SHP77 (cell line): Measurements from ENCODE around the gene RPTN.

Experiments used
- DNase-seq, 2 experiments: peaks; one replicate each; lab custom pipeline; 2025; lab: John Stamatoyannopoulos, UW

RPTN gene, protein sequence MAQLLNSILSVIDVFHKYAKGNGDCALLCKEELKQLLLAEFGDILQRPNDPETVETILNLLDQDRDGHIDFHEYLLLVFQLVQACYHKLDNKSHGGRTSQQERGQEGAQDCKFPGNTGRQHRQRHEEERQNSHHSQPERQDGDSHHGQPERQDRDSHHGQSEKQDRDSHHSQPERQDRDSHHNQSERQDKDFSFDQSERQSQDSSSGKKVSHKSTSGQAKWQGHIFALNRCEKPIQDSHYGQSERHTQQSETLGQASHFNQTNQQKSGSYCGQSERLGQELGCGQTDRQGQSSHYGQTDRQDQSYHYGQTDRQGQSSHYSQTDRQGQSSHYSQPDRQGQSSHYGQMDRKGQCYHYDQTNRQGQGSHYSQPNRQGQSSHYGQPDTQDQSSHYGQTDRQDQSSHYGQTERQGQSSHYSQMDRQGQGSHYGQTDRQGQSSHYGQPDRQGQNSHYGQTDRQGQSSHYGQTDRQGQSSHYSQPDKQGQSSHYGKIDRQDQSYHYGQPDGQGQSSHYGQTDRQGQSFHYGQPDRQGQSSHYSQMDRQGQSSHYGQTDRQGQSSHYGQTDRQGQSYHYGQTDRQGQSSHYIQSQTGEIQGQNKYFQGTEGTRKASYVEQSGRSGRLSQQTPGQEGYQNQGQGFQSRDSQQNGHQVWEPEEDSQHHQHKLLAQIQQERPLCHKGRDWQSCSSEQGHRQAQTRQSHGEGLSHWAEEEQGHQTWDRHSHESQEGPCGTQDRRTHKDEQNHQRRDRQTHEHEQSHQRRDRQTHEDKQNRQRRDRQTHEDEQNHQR

DNA sequence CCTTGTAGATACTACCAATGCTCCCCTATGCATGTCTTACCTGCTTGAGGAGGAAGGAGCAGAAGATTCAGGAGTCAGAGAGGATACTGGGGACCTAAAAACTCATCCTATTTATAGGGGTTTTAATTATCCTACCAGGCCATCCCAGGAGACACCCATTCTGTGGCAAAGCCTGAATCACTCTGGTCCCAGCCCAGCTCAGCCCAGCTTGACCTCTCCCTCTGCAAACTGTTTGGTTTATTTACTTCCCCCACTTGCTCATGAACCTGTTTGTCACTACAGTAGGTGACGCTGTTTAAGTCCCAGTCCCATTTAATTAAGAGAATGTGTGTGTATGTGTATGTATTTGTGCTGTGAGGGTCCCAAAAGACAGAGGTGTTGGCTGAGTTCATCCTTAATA is at the start of gene RPTN:
RPTN (minus strand) TSS at position 85 of the 400 bp plus-strand sequence. CDS start 1,339 bp downstream, outside the sequence.
- DNase-seq: no peak

DNA sequence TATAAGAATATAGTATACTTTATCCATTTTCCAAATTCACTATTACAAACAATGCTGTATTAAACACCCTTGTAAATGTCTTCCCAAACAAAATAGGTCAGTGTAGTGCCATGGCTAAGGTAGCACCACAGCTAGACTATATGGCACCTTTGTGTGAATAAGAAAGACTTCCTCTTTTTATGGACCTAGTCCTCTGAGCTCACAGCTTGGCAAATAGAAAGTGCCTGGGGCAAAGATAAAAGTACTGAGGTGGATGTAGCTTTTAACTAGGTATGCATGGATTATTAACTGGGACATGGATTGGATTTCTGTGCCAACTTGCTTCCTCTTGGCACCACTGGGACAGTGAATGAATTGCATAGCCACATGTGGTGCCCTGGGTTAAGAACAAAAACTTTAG is 40.0 kb upstream of the RPTN start:
- no peak for DNase-seq

DNA sequence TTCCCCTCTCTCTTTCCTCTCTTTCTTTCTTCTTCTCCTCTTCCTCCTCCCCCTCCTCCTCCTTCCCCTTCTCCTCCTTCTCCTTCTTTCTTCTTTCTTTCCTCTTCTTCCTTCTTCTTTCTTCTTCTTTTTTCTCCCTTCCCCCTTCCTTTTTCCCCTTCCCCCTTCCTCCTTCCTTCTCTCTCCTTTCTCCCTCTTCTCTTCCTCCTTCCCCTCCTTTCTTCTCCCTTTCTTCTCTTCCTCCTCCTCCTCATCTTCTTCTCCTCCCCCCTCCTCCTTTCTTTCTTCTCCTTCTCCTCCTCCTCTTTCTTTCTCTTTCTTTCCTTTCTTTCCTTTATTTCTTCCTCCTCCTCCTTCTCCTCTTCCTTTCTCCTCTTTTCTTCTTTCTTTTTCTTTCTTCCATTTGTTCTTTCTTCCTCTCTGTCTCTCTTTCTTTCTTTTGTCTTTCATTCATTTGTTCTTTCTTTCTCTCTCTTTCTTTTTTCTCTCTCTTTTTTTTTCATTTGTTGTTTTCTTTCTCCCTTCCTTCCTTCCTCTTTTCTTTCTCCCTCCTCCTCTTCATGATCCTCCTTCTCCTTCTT is 38.4 kb upstream of the RPTN start:
- no peak for DNase-seq

DNA sequence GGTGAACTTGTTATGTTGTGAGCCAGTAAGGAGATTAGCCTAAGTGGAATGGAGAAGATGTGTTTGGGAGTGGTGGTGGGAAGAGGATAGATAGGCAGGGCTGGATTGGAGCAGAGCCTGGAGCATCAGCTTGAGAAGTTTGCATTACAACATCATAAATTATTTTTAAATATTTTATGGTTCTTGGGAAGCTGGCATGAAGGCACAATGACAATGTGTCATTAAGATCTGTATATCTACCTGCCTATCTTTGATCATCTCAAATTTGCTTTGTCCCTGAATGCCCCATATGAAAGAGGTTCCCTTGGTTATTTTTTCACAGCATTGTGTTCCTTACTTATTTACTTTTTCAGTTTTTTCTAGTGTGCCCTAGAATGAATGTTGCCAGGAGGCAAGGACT is 32.7 kb upstream of the RPTN start:
- no peak for DNase-seq

DNA sequence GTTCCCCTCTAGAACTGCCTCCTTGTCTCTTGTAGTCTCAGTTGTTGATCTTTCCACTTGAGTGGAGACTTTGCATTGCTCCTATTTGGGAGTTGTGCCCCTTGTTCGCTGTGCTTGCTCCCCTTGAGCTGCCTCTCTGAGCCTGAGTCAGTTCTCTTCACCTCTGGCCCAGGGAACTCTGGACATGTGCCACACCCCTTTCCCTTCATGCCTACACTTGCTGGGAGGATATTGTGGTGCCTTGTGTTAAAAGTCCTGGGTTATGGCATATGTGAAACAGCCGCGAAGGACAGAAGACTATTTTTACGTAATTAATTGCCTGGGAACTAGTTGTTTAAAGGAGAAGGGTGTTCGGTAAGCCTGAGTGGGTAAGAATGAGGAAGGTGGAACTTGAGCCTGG is 32.2 kb upstream of the RPTN start:
- no peak for DNase-seq

DNA sequence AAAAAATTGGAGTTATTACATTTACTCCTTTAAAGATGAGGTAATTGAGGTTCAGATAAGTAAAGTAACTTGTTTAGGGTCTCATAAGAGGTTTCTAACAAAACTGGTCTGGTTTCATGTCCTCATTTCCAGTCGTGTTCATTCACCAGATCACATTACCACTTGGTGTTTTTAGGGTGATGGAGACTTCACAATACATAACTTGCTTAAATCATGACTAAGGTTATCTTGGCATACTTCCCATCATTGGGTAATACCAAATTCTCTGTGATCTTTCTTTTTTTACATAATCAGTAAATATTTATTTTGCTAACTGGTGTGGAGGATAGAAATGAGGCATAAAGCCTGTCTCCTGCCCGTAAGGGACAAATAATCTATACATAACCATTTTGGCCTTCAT is 31.6 kb upstream of the RPTN start:
- DNase-seq: no peak

DNA sequence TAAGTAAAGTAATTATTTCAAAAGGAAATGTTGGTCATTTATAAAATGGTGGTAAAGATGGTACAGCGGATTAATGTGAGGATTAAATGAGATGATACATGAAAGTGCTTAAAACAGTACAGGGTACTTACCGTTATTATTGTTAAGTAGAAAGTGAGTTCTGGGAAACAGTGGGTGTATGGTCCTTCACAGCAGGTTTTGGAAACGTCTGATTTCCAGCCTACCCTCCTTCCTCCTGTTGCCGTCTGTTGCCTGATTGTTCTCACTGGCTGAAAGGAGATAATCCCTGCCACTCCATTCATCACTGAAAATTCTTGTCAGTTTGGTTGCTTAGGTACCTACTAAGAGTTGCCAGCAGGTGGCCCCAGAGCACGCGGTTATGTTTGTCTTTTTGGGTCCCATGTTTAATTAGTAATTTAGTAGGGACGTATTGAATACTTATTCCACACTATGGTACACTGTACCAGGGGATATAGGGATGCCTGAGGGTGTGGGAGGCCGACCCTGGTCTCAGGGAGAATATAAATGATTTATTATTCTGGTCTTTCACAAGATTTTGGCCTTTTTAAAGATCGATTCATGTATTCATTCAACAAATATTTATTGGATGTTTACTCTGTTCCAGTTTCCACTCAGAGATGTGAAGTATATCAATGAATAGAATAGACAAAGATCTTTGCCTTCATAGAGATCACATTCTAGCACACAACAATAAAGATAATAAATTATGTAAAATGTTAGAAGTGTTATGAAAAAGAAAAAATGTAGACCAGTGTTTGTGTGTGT is 30.8 kb upstream of the RPTN start:
- DNase-seq: peak; percentile 88 to 90

DNA sequence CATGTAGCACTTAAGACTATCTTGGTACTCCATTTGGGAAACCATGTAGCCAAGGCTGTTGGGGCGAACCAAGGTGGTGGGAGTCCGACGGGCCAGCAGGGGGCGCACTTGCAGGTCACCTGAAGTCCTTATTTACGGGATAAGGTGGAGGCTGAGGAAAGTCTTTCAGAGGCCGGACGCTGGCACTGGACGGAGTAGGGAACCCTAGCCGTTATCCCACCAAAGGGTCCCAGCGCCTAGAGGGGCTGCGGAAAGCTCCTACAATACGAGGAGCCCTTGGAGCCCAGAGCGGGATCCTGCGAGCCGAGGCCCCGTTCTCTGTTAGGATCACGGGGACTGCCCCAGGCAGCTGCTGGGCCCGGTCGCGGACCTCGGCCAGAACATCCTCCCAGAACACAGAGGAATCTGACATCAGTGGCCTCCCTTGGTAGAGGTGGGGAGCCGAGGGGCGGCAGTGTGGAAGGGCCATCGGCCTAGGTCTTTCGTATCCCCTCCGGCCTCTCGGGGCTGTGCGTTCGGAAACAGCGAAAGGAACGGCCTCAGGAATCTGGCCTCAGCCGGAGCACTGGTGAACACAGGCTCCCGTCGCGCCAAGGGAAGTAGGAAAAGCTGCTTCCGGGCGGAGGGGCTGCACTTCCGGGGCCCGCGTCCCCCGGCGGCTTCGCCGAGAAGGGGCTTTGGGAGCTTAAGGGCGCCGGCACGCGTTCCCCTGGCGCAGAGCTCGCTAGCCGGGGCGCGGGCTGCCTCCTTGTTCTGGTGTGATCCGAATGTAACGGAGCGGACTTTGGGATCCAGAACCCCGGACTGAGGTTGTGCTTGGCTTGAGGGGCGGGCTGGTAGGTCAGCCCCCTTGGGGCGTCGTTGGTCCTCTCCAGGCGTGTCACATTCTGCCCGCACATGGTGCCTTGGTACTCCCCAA is 29.9 kb upstream of the RPTN start:
- DNase-seq: peak; percentile 84 to 87

DNA sequence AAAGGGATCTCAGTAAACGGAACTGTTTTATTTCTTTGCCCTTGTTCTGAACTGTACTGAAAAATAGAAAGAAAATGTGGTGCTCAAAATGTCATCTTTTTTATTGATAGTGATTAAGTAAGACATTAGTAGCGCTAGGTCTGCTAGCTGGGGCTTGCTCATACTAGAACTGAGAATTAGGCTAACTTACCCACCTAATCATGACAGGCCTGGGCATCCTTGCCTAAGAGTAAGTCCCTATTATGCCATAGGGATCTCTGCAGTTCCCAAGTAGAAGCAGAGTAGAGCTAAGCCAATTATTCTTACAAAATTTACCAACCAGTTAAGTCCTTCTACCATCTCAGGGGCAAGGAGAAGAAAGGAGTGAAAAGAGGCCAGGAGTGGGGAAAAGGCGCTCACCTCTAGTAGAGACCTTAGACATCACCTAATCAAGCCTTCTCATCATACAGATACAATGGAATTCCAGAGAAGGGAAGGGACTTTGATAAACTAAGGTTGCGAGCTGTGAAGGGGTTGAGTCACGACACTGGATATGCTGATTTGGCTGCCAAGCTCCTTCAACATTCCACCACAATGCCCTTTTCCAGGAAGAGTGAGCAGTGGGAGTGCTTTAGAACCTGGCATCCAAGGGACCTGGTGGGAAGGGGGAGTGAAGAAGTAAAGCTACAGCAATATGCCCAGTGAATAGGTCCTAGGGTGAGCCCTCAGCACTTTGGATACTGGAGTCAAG is 27.7 kb upstream of the RPTN start:
- DNase-seq: no peak

DNA sequence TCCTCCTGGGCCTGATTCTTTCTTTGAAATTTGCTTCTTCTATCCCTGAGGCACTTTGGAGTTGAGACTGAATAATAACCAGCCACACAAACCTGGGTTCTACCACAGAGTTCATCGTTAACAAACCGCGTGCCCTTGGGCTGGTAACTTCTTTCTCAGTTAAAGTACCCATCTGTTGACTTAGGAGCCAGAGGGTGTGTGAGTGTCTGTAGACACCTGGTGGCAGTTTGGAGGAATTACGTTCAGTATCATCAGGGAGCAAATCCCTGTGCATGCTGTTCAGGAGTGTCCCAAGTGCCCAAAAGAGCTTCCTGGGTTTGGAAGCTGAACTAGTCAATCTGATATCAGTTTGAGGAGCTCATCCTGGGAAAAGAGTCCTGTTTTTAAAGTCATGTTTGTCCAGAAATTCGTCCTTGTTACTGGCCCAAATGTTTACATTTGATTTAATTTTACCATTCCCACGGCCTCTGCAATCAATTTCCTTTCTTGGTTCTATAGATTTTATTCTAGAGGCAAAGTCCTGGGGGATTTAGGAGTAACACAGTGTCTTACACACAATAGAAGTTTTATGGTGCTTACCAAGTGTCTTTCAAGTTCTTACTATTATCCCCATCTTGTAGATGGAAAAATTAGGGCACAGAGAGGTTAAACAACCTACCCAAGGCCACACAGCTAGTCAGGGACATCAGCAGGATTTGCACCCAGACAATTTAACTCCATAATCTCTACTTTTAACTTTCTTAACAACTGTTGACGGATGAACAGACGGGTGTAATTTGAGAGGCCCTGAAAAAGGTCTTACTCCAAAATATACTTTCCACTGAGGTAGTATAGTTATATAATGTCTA is 26.7 kb upstream of the RPTN start:
- peak; percentile 73 to 84 for DNase-seq

DNA sequence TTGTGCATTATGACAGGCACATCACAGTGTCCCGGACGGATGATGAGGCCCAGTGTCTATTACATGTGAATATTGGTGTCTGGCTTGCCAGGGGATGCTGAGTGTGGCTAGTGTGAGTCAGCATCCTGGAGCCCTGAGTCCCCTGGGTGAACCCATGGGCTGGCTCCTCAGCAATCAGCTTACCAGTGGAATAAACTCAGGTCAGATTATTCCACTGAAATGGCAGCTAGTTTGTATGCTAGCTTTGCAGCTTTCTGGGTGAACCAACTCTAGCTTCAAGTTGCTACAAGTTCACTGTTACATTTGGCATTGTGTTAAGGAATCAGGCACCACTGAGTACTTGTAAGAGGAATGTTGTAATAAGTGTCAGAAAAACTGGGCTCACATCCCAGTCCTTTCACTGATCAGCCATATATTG is 23.9 kb upstream of the RPTN start:
- no peak for DNase-seq

DNA sequence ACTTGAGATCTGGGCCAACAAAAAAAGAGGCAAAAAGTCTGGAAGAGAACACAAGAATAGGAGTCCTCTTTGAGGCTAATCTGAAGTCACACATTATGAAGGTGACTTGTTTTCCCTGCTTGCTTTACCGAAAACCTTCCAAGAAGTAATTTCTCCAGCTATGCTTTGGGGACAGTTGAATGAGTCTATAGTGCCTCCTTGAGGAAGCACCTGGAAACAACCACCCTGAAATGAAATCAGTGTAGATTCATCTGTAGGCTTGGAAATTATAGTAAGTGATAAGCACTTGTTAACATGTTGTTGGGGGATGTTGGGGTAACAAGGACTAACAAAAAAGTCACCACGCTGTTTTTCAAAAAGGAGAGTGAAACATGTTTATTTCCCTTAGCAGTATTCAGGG is 23.4 kb upstream of the RPTN start:
- DNase-seq: peak in 1 of 2 experiments; percentile 1

DNA sequence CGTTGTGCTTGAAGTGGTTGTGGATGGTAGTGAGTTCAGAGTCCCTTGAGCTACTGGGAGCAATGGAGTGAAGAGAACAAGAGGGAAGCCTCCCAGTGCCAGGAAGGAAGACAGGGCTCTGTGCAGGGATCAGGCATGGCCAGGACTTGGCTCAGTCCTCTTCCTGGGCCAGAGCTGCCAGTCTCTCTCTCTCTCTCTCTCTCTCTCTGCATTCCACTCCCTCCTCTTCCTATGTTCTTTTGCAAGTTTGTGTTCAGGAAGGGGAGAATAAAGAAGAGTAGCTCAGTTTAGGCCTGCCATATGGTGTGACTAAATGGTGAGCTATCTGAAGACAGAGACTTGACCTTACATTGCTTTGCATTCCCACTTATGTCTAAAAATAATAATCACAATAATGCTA is 20.5 kb upstream of the RPTN start:
- DNase-seq: no peak

DNA sequence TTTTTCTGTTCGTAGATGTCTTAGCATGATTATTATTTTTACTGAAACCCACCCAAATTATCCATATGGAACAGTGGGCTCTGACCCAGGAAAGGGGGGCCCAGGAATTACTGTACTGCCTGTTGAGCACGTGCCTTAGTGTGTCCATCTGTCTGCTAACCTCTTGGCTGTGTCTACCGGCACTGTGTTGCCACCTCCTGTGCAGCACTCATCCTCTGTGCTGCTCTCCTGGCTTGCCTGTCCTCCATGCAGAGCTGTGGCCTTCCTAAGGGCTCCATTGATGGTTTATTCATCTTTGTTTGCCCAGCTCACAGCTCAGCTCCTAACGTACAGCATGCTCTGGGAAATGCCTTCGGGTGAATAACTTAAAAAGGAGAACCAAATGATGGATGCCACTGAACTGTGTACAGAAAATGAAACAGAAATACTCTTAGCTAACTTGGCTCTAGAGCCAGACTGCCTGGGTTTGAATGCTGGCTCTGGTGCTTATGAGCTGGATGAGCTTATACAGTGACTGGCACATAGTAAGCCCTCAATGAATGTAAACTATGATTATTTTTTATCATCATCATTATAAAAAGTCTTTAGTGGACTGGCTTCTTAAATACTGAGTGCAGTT is 11.4 kb upstream of the RPTN start:
- DNase-seq: no peak

DNA sequence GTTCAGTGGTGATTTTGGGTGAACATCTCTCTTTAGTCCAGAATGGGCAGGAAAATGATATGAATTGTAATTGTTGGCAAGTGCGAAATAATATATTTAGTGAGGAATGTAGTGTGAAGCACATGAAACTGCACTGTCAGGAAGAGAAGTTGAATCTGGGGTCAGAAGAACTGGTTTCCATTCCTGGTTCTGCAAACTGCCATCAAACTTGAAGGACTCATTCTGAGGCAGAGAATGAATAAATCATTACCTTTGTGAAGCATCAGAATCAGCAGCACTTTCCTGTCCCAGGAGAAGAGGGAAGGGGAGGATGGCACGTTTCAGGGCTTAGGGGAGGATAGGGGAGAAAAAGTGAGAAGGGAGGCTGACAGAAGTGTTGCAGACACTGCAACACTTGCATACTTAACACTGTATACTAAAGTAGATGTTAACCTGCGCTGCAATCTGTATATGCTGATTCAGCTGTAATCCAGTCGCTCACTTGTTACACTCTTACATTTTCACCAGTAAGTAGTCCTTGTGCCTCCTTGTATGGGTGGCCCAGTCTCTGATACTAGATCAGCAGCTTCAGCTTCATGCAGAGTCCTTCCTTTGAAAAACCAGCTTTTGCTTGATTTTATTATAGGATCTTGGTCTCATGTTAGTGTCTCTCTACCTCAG is 10.5 kb upstream of the RPTN start:
- DNase-seq: no peak

DNA sequence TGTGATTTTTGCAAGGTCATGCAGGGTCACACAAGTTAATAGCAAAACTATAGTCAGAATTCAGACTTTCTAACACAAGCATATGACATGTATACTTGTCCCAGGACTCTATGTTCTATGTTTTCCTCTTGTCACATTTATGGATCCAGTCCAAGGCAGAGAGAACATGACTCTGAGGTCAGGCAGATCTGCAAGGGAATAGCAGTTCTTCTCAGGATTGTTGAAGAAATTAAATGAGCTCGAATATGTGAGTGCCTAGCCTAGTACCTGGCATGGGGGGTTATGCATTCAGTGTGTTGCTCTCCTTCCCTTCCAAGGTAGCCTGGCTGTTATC is 9.5 kb upstream of the RPTN start:
- DNase-seq: no peak

DNA sequence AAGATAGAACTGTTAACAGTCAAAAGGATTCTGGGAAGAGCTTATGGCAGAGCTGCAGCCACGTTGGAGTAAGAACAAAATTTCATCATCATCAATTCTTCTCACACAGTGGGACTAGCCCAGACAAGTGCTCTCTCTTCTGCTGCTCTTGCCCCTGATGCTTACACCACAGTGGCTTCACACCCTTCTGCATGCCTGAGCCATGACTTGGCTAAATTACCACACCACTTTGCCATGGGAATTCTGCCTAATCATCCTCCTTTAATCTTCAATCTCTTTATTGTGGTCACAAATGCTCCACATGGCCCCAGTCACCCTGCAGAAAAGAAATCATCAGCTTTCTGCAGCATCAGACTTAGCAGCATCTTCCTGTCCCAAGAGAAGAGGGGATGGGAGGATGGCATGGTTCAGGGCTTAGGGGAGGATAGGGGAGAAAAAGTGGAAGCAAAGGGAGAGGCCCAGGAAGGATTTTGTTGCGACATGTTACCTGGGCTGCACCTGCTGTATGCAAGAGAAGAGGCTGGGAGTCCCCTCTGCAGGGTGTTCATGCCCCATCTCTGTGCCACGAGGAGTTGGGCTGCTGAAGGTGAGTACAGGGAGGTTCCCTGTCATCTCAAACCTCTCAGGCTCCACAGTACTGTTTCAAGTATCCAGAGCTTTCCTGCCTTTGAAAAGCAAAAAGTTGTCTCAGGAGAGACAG is 9.0 kb upstream of the RPTN start:
- DNase-seq: no peak

DNA sequence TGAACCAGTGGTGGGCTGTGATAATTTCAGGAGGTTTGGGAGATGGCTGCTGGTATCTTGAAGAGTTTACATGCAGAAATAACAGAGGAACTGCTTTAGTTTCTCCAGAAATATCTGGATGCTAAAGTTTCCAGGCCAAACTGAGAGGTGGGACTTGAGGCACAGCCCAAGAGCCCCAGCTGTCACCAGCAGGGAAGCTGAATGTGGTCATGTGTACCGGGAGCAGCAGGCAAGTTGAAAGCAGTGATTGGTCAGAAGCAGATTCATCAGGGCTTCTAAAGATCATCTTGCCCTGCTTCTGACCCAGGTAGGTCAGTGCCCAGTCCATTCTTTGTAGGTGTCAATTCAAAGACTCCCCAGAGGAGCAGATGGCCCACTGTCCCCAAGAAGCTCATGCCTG is 7.9 kb upstream of the RPTN start:
- no peak for DNase-seq
